ENCODE data around the gene LRRC27. TPM values are rescaled to one million over a fixed set of nuclear protein-coding genes. Genes with fewer than 3 reads are reported as not detected.

Gene LRRC27
- polyA plus RNA-seq = 1 to 10 TPM; 2.3 to 2.6 TPM

DNA sequence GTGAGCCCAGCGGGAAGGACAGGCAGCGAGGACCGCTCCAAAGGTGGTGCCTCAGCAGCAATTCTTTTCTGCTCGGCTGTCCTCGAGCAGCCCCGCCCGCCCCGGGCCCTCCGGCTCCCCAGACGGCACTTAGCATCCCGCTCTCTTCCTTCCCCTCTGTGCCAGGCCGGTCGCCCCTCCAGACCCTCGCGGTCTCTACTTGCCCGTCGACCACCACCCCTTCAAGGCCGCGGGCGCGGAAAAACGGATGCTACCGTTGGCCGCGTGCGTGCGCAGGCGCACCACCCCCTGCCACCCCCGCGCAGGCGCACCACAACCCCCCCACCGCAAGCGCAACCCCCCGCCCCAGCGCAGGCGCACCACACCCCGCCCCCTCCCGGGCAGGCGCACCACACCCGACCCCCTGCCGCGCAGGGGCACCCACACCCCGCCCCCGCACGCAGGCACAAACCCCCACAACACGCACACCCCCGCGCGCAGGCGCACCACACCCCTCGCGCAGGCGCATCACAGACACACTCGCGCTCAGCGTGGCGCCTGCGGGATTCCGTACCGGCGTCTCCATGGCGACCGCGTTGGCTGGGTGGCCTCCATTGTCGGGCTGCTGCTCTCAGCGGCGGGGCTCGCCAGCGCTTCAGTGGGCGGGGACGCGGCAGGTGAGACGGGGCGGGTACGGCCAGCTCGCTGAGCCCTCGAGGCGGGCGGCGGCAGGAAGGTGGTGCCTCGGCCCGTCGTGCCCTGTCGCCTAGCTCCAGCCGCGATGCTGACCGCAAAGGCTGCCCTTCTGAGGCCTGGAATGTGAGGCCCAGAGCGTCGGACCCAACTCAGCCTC lies at the start of gene LRRC27:
Gene LRRC27 (plus strand): TSS at position 593 of the 832 bp plus-strand sequence. CDS start 1,332 bp downstream, outside the sequence.
- Histone ChIP-seq H3K4me1 (ENCODE audit: control insufficient read depth in 2 of 2, insufficient read depth in 2 of 2, low read length in 1 of 2) (peaks cover 0 to 2% of the 10 kb centered on the region in 2 donors), H3K4me3 (ENCODE audit: low read depth in 1 of 2, low read length in 2 of 2) (peak within 1 kb of the TSS; percentile 58 to 80), H3K36me3 (ENCODE audit: control insufficient read depth in 2 of 2, insufficient read depth in 2 of 2, low read length in 1 of 2) (no peaks in the 10 kb centered on the region), H3K27me3 (ENCODE audit: control insufficient read depth in 1 of 2, insufficient read depth in 2 of 2, low read length in 2 of 2) (no peaks in the 10 kb centered on the region), H3K9me3 (ENCODE audit: control insufficient read depth in 2 of 2, insufficient read depth in 1 of 2, low read depth in 1 of 2, low read length in 1 of 2) (no peaks in the 10 kb centered on the region), H3K27ac (ENCODE audit: low read depth in 2 of 2, low read length in 1 of 2) (peak within 1 kb of the TSS; percentile 51 to 89)
- WGBS, 2 donors = 0 to 1% methylated on average over 76 to 88 of the region's 89 CpGs

DNA sequence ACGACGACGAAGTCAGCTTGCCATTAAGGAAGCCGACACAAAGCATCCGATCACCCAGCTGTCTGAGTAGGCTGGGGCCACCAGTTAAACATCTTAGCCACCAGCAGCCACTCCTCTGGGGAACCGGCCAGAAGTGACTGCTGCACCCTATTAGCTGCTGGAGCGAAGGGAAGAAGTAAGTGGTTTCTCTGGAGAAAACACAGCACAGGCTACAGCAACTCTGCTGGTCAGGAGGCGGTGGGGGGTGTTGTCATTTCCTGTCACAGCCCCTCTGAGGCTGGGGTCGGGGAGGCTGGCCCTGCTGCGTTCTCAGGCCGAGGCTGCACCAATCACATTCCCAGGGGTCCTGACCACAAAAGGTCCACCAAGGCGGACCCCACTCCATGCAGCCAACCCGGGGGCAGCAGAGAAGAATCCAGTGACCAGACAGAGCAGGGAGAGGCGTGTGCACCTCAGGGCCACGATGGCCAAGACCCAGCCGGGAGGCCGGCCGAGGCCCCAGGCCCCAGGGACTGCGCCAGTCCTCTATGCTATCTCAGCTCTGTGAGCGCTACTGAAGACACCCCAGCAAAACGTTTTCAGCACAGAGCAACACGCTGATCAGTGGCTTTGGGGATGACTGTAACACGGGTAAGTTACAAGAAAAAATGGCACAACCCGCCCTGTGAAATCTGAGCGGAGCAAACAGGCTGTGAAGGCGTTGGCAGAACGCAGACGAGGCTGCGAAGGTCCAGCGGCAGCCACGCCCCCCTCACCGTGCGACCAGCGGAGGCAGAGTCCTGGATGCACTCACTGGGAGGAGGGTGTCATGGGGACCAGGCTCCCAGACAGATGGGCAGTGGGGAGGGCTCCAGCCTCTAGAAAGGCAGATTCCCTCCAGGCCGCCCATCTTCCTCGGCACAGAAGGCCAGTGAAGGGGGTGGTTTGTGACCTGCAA lies 49.1 kb upstream of the LRRC27 start:
- peaks cover 0 to 5% of the 10 kb centered on the region in 2 donors for H3K9me3 ChIP-seq (ENCODE audit: control insufficient read depth in 2 of 2, insufficient read depth in 1 of 2, low read depth in 1 of 2, low read length in 1 of 2)
- H3K4me1 ChIP-seq (ENCODE audit: control insufficient read depth in 2 of 2, insufficient read depth in 2 of 2, low read length in 1 of 2) = no peaks in the 10 kb centered on the region
- no peak overlapping the region for H3K4me3 ChIP-seq (ENCODE audit: low read depth in 1 of 2, low read length in 2 of 2)
- no peak overlapping the region for H3K27ac ChIP-seq (ENCODE audit: low read depth in 2 of 2, low read length in 1 of 2)
- WGBS, 2 donors = 54% methylated on average over 36 of the region's 36 CpGs
- H3K27me3 ChIP-seq (ENCODE audit: control insufficient read depth in 1 of 2, insufficient read depth in 2 of 2, low read length in 2 of 2) = no peaks in the 10 kb centered on the region
- H3K36me3 ChIP-seq (ENCODE audit: control insufficient read depth in 2 of 2, insufficient read depth in 2 of 2, low read length in 1 of 2) = no peaks in the 10 kb centered on the region

DNA sequence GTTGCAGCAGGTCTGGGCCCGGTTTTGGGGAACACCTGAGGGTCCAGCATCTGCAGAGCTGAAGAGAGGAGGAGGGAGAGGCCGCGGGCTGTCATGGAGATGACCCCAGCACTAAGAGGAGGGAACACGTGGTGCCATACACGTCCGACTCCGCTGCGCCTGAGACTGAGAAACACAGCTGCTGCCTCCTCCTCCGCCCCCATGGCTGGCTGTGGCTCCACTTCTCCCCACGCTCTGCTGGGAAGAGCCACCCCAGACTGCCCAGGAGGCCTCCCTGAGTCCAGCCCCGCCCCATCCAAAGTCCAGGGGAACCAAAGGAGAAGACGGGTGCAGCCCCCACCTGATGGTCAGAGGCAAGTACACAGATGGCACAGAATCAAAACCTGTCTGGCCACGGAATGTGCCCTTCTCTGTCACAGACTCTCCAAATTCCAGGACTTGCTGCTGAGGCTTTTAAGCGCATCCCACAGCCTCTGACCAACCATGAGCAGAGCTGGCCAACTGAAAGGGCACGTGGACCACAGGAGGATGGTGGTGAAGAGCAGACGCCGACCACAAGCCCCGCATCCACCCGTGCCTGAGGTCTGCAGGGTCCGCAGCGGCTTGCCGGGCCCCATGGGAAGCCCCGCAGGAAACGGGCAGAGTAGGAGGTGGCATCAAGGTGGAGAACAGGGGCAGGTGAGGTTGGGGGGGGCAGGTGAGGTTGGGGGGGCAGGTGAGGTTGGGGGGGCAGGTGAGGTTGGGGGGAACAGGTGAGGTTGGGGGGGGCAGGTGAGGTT lies 48.2 kb upstream of the LRRC27 start:
- Histone ChIP-seq H3K36me3 (ENCODE audit: control insufficient read depth in 2 of 2, insufficient read depth in 2 of 2, low read length in 1 of 2) (no peaks in the 10 kb centered on the region), H3K9me3 (ENCODE audit: control insufficient read depth in 2 of 2, insufficient read depth in 1 of 2, low read depth in 1 of 2, low read length in 1 of 2) (peaks cover 0 to 5% of the 10 kb centered on the region in 2 donors), H3K27ac (ENCODE audit: low read depth in 2 of 2, low read length in 1 of 2) (no peak overlapping the region), H3K4me1 (ENCODE audit: control insufficient read depth in 2 of 2, insufficient read depth in 2 of 2, low read length in 1 of 2) (no peaks in the 10 kb centered on the region), H3K4me3 (ENCODE audit: low read depth in 1 of 2, low read length in 2 of 2) (no peak overlapping the region), H3K27me3 (ENCODE audit: control insufficient read depth in 1 of 2, insufficient read depth in 2 of 2, low read length in 2 of 2) (no peaks in the 10 kb centered on the region)
- WGBS, 2 donors = 67% methylated on average over 24 of the region's 24 CpGs

DNA sequence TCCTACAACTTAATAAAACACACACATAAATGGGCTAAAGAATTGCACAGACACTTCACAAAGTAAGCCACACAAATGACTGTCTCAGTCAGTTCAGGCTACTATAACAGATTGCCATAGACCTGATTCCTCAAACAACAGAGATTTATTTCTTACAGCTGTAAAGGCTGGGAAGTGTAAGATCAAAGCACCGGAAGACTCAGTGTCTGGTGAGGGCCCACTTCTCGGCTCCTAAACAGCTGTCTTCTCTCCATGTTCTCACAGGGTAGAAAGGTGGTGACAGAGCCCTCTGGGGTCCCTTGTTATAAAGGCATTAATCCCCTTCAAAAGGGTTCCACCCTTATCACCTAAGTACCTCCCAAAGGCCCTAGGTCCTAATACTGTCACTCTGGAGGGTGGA lies 42.6 kb upstream of the LRRC27 start:
- Histone ChIP-seq H3K27ac (ENCODE audit: low read depth in 2 of 2, low read length in 1 of 2) (no peak overlapping the region), H3K9me3 (ENCODE audit: control insufficient read depth in 2 of 2, insufficient read depth in 1 of 2, low read depth in 1 of 2, low read length in 1 of 2) (peaks cover 0 to 2% of the 10 kb centered on the region in 2 donors), H3K36me3 (ENCODE audit: control insufficient read depth in 2 of 2, insufficient read depth in 2 of 2, low read length in 1 of 2) (no peaks in the 10 kb centered on the region), H3K4me1 (ENCODE audit: control insufficient read depth in 2 of 2, insufficient read depth in 2 of 2, low read length in 1 of 2) (no peaks in the 10 kb centered on the region), H3K4me3 (ENCODE audit: low read depth in 1 of 2, low read length in 2 of 2) (no peak overlapping the region), H3K27me3 (ENCODE audit: control insufficient read depth in 1 of 2, insufficient read depth in 2 of 2, low read length in 2 of 2) (no peaks in the 10 kb centered on the region)
- WGBS, 2 donors = 87 to 88% methylated on average over 2 of the region's 2 CpGs

DNA sequence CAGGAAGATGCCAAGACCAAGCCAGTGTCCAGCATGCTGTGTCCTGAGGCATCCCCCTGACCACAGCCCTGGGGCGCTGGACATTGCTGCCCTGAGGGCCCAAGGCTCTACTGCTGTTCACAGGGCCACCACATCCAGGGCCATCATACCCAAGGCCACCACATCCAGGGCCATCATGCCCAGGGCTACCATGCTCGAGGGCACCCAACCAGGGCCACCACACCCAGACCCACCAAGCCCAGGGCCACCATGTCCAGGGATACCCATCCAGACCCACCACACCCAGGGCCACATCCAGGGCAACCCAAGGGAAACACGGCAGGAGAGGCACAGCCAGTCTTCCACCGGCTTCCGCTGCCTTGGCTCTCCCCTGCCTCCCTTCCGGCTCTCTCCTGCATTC lies 41.4 kb upstream of the LRRC27 start:
- no peak overlapping the region for H3K27ac ChIP-seq (ENCODE audit: low read depth in 2 of 2, low read length in 1 of 2)
- no peak overlapping the region for H3K4me3 ChIP-seq (ENCODE audit: low read depth in 1 of 2, low read length in 2 of 2)
- WGBS, 2 donors = 86 to 90% methylated on average over 6 of the region's 6 CpGs
- H3K4me1 ChIP-seq (ENCODE audit: control insufficient read depth in 2 of 2, insufficient read depth in 2 of 2, low read length in 1 of 2) = no peaks in the 10 kb centered on the region
- peaks cover 0 to 2% of the 10 kb centered on the region in 2 donors for H3K9me3 ChIP-seq (ENCODE audit: control insufficient read depth in 2 of 2, insufficient read depth in 1 of 2, low read depth in 1 of 2, low read length in 1 of 2)
- H3K36me3 ChIP-seq (ENCODE audit: control insufficient read depth in 2 of 2, insufficient read depth in 2 of 2, low read length in 1 of 2) = no peaks in the 10 kb centered on the region
- no peaks in the 10 kb centered on the region for H3K27me3 ChIP-seq (ENCODE audit: control insufficient read depth in 1 of 2, insufficient read depth in 2 of 2, low read length in 2 of 2)

DNA sequence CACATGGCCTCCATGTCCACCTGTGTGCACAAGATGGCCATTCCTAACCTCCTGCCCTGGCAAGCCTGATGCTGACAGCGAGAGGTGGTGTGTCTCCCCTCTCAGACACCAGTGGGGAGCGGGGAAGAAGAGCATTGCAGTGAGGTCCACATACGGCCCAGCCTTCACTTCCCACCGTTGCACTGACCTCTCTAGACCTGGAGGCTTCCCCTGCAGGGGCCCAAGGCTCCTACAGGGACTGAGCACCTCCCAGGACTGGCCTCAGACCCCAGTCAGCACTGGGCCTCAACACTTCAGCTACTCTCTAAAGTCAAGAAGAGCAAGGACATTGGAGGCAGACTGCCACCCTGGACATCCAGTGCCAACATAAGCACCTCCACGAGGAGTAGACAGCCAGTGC lies 40.2 kb upstream of the LRRC27 start:
- peaks cover 0 to 2% of the 10 kb centered on the region in 2 donors for H3K9me3 ChIP-seq (ENCODE audit: control insufficient read depth in 2 of 2, insufficient read depth in 1 of 2, low read depth in 1 of 2, low read length in 1 of 2)
- no peak overlapping the region for H3K27ac ChIP-seq (ENCODE audit: low read depth in 2 of 2, low read length in 1 of 2)
- no peak overlapping the region for H3K4me3 ChIP-seq (ENCODE audit: low read depth in 1 of 2, low read length in 2 of 2)
- H3K36me3 ChIP-seq (ENCODE audit: control insufficient read depth in 2 of 2, insufficient read depth in 2 of 2, low read length in 1 of 2) = no peaks in the 10 kb centered on the region
- H3K27me3 ChIP-seq (ENCODE audit: control insufficient read depth in 1 of 2, insufficient read depth in 2 of 2, low read length in 2 of 2) = no peaks in the 10 kb centered on the region
- H3K4me1 ChIP-seq (ENCODE audit: control insufficient read depth in 2 of 2, insufficient read depth in 2 of 2, low read length in 1 of 2) = no peaks in the 10 kb centered on the region
- 77 to 82% methylated on average over 5 of the region's 5 CpGs for WGBS, 2 donors

DNA sequence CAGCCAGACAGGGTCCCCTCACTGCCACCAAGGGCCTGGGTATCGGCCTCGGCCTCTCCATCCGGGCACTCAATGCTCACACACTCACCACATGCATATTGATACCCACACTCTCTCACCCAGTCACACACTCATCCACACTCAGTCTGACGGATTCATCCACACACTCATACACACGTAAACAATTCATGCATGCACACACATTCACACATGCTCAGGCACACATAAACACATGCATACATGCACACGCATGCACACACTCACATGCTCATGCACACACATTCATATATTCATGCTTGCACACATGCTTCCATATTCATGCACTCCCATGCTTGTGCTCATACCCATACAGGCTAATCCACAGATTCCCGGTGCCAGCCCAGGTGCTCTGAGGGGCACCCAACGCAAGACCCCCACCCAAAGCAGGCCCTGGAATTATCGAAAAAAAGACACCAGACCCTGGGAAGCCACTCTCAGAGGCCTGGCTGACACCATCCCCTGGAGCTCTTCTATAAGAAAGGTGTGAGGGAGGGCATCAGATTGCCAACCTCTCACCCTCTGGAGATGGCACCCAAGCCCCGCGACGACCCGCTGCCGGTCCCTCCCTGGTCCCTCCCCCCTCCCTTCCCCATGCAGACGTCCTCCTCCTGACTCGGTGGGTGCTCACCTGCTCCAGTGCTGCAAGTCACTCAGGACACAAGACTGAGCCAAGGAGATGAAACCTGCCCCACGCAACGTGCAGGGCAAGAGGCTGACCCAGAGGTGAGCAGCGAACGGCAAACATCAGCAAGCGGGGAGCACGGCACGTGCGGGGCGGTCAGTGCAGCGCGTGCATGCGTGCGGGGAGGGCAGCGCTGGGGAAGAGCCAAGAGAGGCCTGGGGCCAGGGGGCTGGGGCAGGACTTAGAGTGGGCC lies 39.4 kb upstream of the LRRC27 start:
- no peak overlapping the region for H3K4me3 ChIP-seq (ENCODE audit: low read depth in 1 of 2, low read length in 2 of 2)
- peaks cover 0 to 2% of the 10 kb centered on the region in 2 donors for H3K9me3 ChIP-seq (ENCODE audit: control insufficient read depth in 2 of 2, insufficient read depth in 1 of 2, low read depth in 1 of 2, low read length in 1 of 2)
- no peak overlapping the region for H3K27ac ChIP-seq (ENCODE audit: low read depth in 2 of 2, low read length in 1 of 2)
- no peaks in the 10 kb centered on the region for H3K27me3 ChIP-seq (ENCODE audit: control insufficient read depth in 1 of 2, insufficient read depth in 2 of 2, low read length in 2 of 2)
- H3K4me1 ChIP-seq (ENCODE audit: control insufficient read depth in 2 of 2, insufficient read depth in 2 of 2, low read length in 1 of 2) = no peaks in the 10 kb centered on the region
- no peaks in the 10 kb centered on the region for H3K36me3 ChIP-seq (ENCODE audit: control insufficient read depth in 2 of 2, insufficient read depth in 2 of 2, low read length in 1 of 2)
- 81 to 84% methylated on average over 30 of the region's 30 CpGs for WGBS, 2 donors

DNA sequence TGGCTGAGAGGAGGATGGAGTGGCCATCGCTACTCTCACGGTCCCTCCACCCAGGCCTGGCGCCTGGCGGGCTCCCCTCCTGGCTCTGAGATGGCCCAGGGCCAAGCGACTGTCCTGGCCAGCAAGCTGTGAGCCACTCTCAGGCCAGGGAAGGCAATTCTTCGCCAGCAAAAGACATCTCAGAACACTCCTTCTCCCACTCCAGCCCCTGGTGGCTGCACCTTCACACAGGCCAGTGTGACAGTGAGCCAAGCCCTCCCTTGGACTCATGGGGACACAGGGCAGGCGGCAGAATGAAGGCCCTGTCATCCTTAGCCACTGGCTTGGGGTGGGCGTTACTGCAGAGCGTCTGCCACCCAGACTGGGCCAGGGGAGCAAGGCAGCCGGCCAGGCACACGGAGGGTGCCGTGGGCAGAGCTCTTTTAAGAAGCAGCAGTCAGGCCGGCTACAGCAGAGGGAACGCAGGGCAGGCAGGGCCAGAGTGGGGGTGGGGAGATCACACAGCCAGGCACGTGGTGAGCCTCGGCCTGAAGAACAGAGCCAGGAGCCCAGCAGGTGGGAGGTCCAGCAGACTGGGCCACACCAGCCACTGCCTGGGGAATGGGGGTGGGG lies 38.7 kb upstream of the LRRC27 start:
- H3K4me3 ChIP-seq (ENCODE audit: low read depth in 1 of 2, low read length in 2 of 2) = no peak overlapping the region
- H3K36me3 ChIP-seq (ENCODE audit: control insufficient read depth in 2 of 2, insufficient read depth in 2 of 2, low read length in 1 of 2) = no peaks in the 10 kb centered on the region
- WGBS, 2 donors = 57 to 60% methylated on average over 14 to 16 of the region's 16 CpGs
- H3K9me3 ChIP-seq (ENCODE audit: control insufficient read depth in 2 of 2, insufficient read depth in 1 of 2, low read depth in 1 of 2, low read length in 1 of 2) = peaks cover 0 to 2% of the 10 kb centered on the region in 2 donors
- no peaks in the 10 kb centered on the region for H3K27me3 ChIP-seq (ENCODE audit: control insufficient read depth in 1 of 2, insufficient read depth in 2 of 2, low read length in 2 of 2)
- no peak overlapping the region for H3K27ac ChIP-seq (ENCODE audit: low read depth in 2 of 2, low read length in 1 of 2)
- no peaks in the 10 kb centered on the region for H3K4me1 ChIP-seq (ENCODE audit: control insufficient read depth in 2 of 2, insufficient read depth in 2 of 2, low read length in 1 of 2)
